Embryonic facial prominence (tissue), 1 donor: ENCODE data around the gene AUTS2.
"Not testable (repeated sequence)": the region's sequence is repeated elsewhere in the genome, so short reads cannot be mapped to it uniquely, and the experiment has no call there.

Experiments
- DNase-seq: peaks from one replicate; pipeline ENCODE4 v3.0.0-alpha.2; 2016; ENCODE audit errors: extremely low spot score

Gene AUTS2

DNA sequence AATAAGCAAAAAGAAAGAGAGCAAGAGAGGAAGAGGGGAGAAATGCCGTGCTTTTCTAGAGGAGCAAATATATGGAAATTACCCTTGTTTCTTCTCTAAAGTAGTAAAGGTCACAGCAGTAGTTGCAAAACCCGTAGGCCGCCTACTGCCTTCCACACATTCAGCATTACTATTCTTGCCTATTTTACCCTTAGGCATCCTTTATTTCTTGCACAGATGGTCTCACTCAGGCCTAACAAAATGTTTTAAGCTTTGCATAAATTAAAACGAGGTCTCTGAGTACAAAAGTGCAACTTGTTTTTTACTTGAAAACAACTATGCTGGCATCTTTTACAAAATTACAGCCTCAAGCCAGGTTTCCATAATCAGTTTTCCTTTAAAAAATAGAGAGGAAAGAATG is 644.6 kb downstream of the AUTS2 start:
- DNase-seq: no peak

DNA sequence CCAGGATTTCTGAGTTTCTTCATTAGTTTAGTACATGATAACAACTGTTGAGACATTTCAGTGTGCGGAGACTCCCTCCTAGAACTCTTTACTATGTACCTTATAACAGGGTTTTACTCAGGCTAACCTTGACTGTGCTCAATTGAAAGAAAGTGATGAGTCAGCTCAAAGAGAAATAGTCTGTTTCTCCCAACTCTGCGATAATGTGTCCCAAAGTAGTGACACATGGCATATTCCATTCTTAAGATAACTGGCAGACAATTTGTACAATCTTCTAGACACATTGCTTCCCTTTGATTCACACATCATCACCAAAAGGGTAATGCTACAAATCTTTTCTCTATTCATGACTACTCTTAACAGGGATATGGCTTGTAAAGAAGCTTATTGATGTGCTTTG is 645.2 kb downstream of the AUTS2 start:
- DNase-seq: no peak

DNA sequence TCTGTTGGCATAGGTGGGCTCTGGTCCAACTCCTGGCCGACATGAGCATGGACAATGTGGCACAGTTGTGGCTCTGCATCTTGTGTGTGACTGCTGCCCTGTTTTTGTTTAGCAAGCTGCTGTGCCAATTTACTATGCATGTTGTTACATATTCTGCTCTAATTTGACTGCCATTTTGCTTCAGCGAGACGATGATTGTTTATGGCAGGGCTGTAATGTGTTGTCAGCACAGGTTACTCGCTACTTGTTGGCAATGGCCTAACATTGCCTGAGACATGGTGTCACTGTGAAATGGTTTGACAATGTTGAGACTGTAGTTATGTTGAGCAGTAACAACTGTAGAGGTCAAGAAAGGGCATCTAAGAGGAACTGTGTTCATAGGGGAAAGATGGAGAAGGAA is 659.6 kb downstream of the AUTS2 start:
- DNase-seq: no peak

DNA sequence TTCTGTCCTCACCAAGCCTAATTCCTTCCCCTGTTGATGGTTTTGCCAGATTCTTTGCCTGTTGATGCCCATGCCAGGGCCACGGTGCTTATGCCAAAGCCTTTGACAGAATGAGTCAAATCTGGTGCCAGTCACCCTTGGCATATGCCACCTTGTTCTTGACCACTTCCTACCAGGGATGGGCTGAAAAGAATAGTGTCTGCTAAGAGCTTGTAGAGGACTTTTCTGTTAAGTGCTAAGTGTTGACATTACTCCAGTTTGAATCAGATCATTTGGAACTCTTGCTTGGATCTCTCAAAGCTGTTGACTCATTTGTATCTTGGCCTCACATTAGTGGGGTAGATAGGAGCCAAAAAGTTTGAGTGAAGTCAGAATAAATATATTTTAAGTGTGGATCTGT is 661.2 kb downstream of the AUTS2 start:
- DNase-seq: no peak

DNA sequence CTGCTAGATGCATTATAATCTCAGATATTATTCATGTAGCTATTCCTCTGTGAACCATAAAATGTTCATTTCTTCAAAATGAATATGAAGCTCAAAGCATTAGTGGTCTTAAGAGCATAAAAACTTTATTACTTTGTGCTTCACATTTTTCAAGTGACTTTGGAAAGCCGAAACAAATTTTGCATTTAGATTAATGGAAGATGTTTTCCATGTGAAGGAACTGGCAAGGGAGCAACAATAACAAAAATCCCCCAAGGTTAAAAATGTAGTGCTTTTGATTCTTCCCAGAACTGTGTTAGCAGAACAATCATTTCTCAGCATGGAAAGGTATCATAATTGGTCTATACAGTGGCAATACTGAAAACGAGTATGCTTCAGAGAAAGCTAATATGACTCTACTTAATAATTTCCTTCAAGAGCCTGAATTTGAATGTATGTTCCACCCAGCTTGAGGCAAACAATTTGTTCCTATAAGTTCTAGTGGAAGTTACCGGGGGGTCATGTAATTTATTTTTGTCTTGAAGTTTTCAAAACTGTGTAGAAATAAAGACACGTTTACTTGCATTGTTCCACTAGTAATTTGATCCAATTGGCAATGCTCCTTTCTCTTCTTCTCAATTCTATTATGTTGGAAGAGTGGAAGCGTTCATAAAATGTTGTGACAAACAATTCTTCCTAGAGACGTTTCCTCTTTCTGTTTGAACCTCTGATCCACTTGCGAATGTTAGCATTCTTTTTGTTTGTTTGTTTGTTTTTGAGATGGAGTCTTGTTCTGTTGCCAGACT is 665.4 kb downstream of the AUTS2 start:
- no peak for DNase-seq

DNA sequence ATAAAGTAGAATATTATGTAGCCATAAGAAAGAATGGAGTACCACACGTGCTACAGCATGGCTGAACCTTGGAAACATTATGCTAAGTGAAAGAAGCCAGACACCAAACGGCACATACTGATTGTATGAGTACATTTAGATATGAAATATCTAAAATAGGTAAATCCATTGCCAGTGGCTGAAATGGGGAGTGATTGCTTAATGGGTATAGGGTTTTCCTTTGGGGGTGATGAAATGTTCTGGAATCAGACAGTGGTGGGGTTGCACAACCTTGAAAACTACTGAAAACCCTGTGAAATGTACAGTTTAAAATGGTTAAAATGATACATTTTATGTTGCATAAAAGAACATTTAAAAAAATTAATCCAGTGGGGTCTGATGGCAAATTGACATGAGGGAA is 667.9 kb downstream of the AUTS2 start:
- DNase-seq: no peak

DNA sequence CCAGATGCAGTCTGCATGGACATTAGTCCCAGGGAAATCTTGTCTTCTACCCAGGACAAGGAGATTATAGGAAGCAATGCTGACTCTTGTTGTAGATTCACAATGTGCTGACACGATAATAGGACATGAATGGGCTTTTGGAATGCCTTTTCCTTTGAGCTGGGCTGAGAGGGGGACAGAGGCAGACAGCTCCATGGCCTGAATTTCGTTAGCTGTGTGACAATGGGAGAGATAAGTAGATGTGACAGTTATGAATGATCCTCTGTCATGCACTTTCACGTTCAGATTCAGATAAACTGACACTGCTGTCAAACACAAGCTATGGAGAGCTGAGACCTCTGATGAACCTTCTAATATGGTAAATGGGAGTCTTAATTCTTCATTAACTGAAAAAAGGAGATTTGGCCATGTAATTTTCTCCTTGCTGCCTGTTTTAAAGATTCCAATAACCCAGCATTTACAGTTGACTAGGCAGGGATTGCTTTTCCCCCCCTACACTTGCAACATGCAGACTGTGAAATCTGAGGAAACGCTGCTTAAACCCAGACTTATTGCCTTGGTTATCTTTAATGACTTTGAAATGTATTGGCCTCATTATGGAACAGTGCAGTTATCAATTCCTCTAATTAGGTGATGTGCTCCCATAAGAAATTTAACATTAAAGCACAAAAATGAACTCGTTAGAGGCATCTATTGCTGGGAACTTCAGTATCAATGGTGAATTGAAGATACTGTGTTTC is 669.3 kb downstream of the AUTS2 start:
- DNase-seq: no peak

DNA sequence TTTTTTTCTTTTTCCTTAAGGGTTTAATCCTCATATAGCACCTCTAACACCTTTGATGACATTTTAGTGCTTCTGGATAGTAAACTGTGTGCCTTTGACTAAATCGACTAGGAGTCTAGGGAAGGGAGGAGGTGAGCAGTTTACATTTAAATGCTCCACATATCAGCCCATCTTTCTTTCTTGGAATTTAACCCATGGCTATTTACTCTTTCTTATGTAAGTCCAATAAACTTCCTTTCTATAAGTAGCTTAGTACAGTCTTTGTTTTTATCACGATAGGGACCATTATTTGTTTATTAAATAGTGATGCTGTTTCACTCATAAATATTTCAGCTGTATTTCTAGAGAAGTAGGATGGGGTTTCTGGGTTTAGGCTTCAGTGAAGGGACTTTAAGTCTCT is 669.9 kb downstream of the AUTS2 start:
- DNase-seq: no peak

DNA sequence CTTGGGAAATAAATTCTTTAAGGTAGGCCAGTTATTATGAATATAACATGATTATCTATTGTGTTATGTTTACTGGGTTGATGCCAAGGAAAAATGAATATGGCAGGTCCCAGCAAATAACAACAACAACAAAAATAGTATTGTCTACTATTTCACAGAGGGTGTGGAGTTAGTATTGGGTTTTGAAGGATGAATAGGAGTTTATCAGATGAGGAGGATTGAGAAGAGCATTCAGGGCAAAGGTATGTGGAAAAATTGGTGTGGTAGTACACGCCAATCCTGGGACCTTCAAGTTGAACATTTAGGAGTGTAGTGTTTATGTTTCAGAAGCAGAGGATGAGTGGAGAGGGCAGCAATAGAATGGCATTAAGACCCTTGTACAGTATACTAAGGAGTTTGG is 671.9 kb downstream of the AUTS2 start:
- DNase-seq: no peak

DNA sequence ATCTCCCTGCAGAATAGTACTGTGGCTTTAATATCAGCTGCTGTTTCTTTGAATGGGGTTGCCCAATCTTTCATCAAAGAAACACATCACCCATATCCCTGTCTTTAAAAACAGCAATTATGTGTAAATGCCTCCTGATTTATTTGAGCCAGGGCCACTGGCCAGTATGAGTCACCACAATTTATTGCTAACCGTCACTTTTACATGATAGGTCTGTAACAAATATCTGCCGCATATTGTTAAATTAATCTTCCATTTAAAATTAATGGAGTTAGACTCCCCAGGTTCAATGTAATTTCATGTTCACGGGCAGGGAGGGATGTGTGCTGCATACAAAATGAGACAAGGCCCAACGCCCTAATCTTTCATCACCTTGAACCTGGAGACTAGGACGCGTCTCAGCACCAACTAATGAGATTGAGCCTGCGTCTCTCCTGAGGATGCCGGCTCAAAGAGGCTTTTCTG is 673.4 kb downstream of the AUTS2 start:
- no peak for DNase-seq

DNA sequence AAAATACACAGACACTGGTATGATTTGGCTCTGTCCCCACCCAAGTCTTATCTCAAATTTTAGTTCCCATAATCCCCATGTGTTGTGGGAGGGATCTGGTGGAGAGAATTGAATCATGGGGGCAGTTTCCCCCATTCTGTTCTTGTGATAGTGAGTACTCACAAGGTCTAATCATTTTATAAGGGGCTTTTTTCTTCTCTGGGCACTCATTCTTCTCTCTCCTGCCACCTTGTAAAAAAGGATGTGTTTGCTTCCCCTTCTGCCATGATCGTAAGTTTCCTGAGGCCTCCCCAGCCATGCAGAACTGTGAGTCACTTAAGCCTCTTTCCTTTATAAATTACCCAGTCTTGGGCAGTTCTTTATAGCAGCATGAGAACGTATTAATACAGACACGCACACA is 677.3 kb downstream of the AUTS2 start:
- DNase-seq: not testable (repeated sequence)

DNA sequence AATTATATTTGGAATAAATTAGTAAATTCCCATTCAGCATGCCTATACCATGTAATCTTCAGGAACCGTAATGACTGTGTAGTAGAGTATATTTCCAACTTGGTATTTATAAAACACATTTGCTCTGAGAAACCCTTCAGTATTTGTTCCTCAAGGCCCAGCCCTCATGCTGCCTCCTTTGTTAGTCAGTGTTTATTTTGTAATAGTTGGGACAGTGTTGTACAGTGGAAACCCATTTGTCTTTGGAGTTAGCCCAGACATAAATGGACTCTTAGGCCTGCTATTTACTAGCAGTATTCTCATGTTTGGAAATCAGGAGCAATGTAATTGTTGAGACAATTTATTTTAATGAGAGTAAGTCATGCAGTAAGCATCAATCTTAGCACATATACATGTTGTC is 686.9 kb downstream of the AUTS2 start:
- DNase-seq: no peak

DNA sequence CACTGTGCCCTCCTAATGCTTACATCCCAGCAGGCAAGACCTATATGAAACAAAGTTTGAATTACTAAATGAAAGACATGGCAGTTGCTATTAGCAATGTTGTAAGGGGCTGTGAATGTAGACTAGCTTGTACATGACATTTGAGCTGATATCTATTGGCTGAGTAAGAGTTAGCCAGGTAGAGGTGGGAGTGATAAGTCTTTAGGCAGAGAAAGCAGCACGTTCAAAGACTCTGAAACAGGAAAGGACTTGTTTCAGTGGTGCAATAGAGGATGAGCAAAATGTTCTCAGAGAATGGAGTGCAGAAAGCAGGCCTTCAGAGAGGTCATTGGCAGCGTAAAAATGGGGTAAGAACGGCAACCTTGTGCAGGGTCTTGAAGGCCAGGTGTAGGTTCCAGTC is 687.6 kb downstream of the AUTS2 start:
- no peak for DNase-seq

DNA sequence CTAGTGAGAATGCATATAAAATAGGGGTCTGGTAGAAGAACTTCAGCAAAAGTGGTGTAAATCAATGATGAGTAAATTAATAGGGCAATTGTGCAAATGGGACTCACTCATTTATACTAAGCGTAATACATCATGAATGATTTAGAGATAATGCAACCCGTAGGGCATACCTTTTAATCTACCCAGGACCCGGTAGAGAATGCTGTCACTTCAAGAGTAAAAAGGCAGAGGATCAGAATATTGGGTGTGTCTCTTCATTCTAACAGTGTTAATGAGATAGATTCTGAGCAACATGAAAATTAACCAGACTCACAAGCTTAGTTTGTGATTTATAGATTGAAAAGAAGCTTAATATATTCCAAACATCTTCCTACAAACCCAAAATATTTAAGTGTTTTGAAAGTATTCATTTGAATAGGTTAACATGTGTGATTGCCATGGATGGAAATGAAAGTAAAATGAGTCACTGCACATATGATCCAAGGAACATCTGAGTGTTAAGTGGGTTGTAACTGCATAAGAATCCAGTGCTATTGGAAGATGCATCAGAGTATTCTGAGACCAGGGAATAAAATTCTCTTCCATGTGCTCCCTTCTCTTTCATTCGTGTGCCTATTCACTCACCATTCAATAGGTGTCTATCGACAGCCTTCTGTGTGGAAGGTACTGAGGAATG is 690.6 kb downstream of the AUTS2 start:
- no peak for DNase-seq

DNA sequence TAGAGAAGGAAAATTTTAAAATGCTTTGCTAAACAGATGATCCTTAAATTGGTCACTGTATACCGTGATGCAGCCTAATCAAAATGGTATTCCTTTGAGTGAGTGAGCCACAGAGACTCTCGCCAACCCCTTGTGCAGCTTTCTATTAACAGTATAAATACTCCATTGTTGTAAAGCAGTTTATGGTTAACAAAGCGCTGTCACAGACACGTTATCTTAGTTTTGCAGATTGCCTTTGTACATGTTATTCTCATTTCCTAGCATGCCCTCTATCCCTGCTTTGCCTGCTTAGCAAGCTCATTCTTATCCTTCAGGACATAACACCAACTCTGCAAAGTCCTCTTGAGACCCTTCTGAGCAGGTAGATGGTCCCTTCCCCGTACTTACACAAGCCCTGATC is 694.4 kb downstream of the AUTS2 start:
- no peak for DNase-seq

DNA sequence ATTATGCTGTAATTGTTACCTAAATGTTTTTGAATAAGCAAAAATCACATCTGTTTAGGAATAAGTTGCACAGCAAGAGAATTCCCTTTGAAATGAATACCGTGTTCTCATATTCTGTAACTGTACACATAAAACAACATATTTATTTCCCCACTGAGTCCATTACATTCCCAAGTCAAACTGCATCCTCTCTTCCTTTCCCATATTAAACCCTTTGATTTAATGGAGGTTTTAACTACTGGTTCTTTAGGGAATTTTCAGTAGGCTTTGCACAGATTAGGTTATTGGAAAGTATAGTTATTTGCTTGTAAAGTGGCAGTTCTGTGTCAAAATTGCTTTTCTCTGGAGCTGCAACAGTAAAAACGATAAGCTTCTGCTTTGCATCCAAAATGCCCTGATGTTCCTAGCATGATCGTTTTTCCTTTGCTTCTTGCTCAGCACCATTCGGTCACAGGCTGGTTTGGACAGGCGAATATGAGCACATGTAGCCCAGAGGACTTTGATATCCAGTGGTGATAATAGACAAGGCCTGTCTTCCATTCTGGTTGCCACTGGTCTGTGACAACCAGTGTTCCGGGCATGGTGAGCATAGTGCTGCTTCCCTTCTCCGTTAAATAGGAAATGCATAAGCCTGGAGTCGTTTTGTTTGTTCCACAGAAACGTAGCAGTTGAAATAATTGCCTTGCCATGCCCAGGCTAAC is 696.1 kb downstream of the AUTS2 start:
- DNase-seq: no peak

DNA sequence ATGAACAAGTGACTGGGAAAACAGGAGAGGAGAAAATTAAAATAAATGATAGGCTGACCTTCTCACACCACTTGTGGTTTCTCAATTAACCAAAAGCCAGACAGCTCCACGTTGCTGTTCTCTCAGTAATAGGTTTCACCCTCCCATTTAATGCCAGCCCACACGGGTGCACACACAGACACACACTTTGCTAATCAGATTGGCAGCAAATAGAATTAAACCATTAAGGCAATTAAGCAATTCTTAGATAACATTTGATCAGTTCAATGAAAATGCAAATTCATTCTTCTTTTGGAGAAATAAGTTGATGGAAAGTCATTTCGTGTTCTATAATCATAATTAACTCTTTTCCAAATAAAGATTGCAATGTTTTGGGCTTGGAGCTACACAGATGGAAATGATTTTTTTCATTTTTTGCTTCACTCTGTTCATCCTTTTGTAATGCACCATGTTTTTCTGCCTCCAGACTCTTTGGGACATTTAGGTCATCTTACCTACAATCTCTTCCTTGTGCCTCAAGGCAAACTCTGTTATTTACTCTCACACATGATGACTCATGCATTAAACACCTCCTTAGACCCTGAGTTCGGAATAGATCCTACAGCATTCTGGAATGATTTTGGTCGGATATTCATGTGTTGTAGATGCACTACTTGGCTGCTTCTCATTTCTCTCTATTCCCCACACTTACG is 700.7 kb downstream of the AUTS2 start:
- no peak for DNase-seq

DNA sequence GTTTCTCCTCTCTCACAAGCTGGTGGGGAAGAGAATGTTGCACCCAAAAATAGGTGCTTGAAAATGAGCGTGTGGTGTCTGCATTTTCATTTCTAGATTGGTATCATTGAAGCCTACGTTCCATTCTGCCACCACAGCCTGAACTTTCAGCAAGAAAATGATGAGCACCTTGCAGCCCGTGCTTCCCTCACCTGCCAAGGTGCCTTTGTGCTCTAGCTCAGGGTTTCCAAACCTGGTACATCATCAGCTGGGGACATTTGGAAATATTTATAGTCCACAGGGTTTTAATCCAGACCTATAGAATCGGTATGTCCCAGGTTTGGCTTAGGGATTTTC is 701.2 kb downstream of the AUTS2 start:
- no peak for DNase-seq

DNA sequence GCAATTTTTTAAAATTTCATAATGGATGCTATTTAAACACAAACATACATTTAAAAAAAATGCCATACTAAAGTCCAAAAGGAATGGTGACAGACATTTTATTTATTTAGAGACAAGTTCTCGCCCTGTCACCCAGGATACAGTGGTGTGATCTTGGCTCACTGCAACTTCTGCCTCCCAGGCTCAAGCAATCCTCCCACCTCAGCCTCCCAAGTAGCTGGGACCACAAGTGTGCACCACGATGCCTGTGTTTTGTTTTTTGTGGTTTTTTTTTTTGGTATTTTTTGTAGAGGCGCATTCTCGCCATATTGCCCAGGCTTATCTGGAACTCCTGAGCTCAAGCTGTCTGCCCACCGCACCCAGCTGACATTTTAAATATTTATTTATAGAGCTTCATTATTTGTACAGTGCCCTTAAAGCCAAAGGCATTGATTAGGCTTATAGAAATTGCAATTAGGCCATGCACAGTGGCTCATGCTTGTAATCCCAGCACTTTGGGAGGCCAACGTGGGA is 703.5 kb downstream of the AUTS2 start:
- no peak for DNase-seq

DNA sequence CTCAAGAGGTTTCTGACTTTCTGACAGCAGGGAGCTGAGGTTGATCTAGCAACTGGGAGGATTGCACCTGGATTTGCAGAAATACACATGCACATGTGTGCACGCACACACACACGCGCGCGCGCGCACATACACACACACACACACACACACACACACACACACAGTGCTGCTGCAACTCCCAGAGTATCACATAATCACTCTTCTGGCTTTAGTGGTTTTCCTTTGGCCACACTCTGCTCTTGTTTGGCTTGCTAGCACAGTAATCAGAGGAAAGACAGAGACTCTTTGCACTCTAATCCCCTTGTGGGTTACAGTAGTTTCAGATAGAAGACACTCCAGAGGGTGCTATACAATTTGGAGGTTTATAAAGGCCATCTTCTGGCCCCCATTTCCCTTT is 705.0 kb downstream of the AUTS2 start:
- DNase-seq: no peak

DNA sequence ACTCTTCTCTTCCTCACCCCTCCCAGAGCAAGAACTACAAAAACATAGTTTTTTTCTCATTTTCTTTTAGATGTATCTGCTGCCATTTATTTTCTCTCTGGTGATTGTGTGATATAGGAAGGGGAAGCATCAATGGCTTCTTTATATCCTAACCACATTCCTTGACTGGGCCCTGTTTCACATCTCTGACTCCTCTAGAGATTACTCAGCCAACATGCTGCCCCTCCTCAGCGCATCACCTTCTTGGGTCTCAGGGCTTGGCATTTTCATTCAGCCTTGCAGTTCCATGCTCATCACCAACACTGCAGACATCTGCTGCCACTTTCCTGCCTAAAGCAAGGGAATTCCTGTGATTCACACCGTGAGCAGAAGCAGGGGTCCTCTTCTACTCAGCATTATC is 705.5 kb downstream of the AUTS2 start:
- DNase-seq: no peak

DNA sequence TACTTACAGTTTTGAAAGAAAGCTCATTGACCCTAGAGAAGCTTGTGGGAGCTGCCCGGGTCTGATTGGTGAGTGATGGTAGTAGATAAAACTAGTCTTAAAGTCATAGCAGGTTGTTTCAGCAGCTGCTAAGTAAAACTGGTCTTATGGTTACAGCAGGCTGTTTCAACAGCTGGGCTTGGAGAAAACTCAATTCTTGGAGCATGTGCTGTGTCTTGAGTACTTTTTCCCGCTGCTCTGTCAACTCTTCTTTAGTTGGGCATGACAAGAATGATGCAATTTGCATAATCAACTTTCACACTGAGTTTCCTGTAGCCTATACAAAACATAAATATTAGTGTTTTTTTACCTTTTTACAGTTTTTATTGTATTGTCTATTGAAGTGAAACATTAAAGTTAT is 707.9 kb downstream of the AUTS2 start:
- no peak for DNase-seq
